GM21723 (cell line): ENCODE results near the gene CEP290.
"Not testable (repeated sequence)": the region's sequence is repeated elsewhere in the genome, so short reads cannot be mapped to it uniquely, and the experiment has no call there.

Experiments used
- ATAC-seq: cut with Tn5 transposase; IDR thresholded peaks from one replicate; pipeline ENCODE4 v1.9.1; 2021; ENCODE audit warnings: mild to moderate bottlenecking, moderate library complexity; ENCODE audit not compliant: unreplicated experiment

Gene CEP290

DNA sequence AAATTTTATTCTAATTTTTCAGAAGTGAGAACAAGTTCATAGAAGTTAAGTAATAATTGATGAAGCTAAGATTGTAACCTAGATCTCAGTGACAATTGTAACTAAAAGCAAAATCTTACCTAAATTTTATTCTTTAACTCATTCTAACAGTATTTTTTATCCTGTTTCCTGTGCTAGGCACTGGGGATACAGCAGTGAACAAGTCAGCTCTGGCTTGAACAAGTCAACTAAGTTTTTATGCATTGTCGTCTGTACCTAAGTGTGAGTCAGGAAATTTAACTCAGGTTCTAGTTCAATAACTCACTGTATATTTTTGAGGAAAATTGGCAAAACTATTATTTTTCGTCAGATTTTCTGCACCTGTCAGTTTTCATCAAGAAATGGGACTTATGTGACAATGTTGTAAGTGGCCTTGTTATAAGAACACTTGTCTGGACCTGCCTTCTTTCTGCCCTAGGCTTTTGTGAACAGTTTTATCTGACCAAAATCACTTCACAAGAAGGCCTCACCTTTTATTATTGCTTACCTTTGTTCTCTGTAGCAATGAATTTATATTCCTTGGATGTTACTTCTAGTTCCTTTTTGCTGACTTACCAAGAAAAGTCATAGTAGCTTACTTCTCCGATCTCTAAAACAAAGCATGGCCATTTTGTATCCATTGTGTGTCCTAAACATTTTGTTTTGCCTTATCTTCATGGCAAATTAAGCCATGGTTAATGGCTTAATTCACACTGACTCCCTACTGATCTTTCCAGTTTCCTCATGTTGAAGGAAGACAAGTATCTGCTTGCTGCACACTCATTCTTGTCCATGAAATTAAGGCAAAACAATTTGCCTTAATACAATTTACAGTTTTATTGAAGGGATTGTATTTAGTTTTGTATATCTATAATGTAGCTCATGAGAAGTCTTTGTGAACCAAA, 2.9 kb upstream of the CEP290 start:
- no peak for ATAC-seq

GRCh38 chr12:88144037-88144436, 2.1 kb upstream of the CEP290 start:
- ATAC-seq = no peak

GRCh38 chr12:88142610-88142991, 713 bp upstream of the CEP290 start:
- ATAC-seq = peak; percentile 7

DNA sequence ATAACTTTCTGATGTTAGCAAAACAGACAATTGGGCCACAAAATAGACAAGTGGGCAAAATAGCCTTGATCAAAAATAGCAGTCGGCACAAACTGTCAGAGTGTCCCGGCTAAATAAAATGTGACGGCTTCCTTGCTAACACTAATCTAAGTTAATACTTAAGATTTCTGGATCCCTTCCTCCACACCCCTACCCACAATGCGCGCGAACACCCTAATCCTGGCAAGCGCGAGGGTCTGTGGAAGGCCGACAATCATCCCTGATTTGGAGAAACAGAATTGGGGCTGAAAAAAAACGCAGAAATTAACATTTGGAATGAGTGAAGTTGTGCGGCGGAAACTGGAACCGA, 489 bp downstream of the CEP290 start:
- ATAC-seq = no peak

DNA sequence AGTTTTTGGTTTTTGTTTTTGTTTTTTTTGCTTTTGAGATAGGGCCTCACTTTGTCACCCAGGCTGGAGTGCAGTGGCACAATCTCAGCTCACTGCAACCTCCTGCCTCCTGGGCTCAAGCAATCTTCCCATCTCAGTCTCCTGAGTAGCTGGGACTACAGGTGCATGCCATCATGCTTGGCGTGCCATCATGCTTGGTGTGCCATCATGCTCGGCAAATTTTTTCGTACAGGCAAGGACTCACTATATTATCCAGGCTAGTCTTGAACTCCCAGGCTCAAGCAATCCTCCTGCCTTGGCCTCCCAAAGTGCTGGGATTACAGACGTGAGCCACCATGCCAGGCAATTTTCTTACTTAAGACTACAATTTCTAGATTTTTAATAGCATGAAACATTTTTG, 2.2 kb downstream of the CEP290 start:
- ATAC-seq = not testable (repeated sequence)

- not testable (repeated sequence) for ATAC-seq
Measured at GRCh38 chr12:88133181-88133580, 8.7 kb downstream of the CEP290 start.

- ATAC-seq = no peak
Measured at GRCh38 chr12:88132392-88132791, 9.5 kb downstream of the CEP290 start.

- no peak for ATAC-seq
Measured at GRCh38 chr12:88127855-88128254, 14.0 kb downstream of the CEP290 start.

DNA sequence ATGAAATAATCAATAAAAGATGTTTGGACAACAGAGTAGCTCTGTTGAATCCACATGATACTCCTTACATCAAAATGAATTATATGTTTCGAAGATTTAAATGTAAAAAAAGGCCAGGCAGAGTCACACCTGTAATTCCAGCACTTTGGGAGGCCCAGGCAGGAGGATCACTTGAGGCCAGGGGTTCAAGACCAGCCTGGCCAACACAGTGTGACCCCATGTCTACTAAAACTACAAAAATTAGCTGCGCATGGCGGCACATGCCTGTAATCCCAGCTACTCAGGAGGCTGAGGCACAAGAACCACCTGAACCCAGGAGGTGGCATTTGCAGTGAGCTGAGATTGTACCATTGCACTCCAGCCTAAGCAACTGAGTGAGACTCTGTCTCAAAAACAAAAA, 14.8 kb downstream of the CEP290 start:
- no peak for ATAC-seq

DNA sequence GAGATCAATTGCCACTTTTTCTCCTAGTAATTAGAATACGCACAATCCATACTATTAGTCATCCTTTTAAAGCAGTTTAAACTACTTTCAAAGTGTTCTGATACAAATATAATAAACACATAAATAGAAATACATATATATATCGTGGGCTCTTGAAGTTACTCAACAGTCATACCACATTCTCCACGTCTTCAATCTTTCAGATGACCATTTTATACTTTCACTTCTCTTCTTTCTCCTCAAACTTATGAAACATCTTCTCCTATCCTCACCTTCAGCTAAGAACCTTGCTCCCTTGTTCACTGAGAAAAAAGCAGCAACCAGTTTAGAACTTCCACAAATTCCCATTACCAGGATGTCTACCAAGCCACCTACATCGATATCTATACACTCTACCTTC, 19.2 kb downstream of the CEP290 start:
- ATAC-seq = peak; percentile 57

DNA sequence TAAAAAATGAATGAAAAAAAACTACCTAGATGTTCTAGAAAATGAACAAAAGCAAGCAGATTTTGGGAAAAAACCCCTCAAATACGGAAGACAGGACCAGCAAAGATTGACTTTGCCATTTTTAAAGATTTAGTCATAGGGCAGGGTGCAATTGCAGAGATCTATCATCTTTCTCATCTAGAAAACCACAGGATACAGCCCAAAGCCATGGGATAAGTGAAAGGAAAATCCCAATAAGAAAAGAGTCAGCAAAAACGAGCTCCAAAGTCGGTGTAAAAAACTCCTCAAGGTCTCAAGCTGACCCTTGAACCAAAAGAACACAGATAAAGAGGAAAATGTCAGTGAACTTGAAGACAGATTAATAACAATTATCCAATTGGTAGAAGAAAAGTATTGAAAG, 28.0 kb downstream of the CEP290 start:
- no peak for ATAC-seq

DNA sequence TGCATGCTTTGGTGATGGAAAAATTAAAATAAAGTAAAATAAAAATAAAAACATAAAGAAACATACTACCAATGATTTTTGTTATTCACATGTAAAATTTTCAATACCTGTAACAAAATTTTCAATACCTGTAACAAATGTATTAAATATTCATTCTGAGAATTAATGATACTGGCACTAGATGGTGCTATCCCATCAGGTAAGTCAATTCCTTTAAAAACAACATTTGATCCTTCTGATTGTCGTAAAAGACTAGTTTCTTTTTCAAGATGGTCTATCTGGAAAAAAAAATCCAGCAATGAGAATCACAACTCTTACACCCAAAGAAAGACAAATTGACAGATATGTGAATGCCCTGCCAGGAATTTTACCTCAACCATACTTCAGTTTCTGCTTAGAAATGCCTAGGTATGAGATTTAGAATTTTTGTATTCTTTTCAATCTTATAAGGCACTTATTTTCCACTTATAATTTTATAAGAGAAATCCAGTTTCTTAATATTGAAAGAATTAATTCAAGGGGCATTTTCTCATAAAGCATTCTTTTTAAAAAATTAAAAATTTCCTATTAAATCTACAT, 30.7 kb downstream of the CEP290 start:
- ATAC-seq = no peak

- ATAC-seq = no peak
Measured at GRCh38 chr12:88108021-88108420, 33.9 kb downstream of the CEP290 start.

DNA sequence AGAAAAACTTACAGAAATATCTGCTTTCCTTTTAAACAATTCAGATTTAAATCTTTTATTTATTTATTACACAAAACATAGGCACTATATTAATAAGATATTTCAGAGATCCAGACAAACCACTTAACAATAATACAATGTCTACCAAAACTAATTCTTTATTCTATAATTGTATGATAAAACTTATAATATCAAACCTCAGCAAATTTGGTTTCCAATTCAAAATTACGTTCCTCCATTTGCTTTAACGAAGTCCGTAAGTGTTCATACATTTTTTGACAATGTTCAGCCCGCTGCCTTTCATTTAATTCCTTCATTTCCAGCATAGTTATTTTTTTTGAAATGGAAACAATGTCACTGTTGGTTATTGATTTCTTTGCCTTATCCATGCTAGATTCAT, 48.3 kb downstream of the CEP290 start:
- no peak for ATAC-seq

DNA sequence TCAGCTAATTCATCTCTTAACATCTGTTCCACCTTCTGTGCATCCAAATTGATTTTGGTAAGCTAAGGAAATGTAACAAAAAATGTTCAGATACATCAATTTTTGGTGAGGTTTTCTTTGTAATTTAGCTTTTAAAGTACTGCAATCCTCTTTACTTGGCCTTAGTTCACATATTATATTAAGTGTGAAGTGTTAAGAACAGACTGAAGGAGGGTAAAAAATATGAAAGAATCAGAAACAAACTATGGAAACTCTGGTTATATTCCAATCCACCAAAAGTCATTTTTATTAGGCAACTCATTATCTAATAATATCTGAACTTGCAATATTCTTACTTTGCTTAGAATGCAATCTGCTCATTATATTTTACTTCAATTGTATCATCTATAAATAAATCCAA, 49.1 kb downstream of the CEP290 start:
- no peak for ATAC-seq

GRCh38 chr12:88084210-88084609, 57.7 kb downstream of the CEP290 start:
- ATAC-seq = no peak

DNA sequence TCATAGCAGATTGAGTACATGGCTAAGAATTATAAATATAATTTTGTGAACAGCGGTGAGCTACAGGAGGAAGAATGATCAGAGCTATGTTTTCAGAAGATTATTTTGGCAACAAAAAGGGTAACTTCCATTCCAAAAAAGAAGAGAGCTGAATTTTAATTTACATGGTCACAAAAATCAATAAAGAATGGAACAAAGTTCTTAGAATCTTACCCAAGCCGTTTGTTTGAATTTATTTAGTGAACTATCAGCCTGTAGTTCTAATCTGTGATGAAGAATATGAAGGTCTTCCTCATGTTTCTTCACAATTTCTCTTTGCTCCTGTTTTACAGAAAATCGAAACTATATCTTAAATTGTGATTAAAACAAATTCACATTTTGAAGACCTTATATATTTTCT, 58.3 kb downstream of the CEP290 start:
- no peak for ATAC-seq

GRCh38 chr12:88081247-88081646, 60.6 kb downstream of the CEP290 start:
- no peak for ATAC-seq

DNA sequence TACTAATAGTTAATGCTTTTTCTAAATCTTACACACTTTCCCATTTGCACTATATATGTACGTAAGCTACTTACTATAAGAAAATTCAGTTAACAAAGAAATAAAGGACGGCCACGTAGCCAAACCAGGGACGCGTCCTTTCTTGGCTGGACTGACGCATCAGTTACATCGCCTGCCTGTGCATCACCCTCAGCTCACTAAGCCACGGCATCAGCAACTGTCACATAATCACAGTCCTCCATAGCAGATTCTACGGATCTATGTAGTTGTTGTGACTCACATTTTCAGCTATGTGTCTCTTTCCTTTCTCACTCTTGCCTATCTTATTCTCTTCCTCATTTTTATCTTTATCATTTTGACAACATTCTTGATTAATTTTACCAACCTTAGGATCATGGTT, 74.6 kb downstream of the CEP290 start:
- no peak for ATAC-seq

DNA sequence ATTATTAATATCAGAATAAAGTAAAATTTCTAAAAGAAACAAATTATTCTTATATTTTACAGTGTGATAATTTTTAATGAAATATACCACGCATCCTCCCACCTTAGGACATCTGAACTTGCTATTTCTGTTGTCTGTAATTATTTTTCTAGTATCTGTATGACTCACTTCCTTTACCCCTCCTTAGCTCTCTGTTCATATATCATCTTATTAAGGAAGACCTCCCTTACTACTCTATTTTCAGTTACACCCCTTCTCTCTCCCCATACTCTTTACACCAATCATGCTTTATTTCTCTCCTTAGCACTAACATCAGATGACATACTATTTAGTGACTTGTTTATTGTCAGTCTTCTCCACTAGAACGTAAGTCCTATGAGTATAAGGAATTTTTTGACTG, 78.5 kb downstream of the CEP290 start:
- peak; percentile 84 for ATAC-seq

- peak; percentile 73 for ATAC-seq
Measured at GRCh38 chr12:88062474-88062873, 79.4 kb downstream of the CEP290 start.

- ATAC-seq = no peak
Measured at GRCh38 chr12:88058719-88059077, 83.2 kb downstream of the CEP290 start.
